Neural progenitor cell (in vitro differentiated cells): ENCODE results near the gene HEMK1. TPM values are rescaled to one million over a fixed set of nuclear protein-coding genes. Genes with fewer than 3 reads are reported as not detected.

Source experiments
- DNase-seq: peaks from one replicate; pipeline ENCODE4 v3.0.0-alpha.2; 2016; ENCODE audit warnings: low spot score
- H2AFZ ChIP-seq: fragments of 200-600 bp; sonication (generic); replicated peaks from 2 replicates; pipeline ENCODE4 v1.6.1; 2016; ENCODE audit warnings: antibody characterized with exemption
- H3F3A ChIP-seq: fragments of 200-600 bp; sonication (generic); 2 replicates; pipeline ENCODE4 v1.6.1; 2016; ENCODE audit warnings: antibody characterized with exemption, low read depth
- H3K27ac ChIP-seq: fragments of 200-600 bp; sonication (generic); 2 replicates; pipeline ENCODE4 v1.5.1; 2016; ENCODE audit warnings: mild to moderate bottlenecking
- H3K27me3 ChIP-seq: fragments of 200-600 bp; sonication (generic); 2 replicates; pipeline ENCODE4 v1.6.1; 2016; ENCODE audit warnings: mild to moderate bottlenecking, moderate library complexity
- H3K36me3 ChIP-seq: fragments of 200-600 bp; sonication (generic); 2 replicates; pipeline ENCODE4 v1.5.1; 2016
- H3K4me1 ChIP-seq: fragments of 200-600 bp; sonication (generic); 2 replicates; pipeline ENCODE4 v1.6.1; 2016; ENCODE audit warnings: mixed run types
- H3K4me2 ChIP-seq: fragments of 200-600 bp; sonication (generic); 2 replicates; pipeline ENCODE4 v1.6.1; 2016
- H3K4me3 ChIP-seq: fragments of 200-600 bp; sonication (generic); 2 replicates; pipeline ENCODE4 v1.5.1; 2016
- H3K79me2 ChIP-seq: fragments of 200-600 bp; sonication (generic); 2 replicates; pipeline ENCODE4 v1.6.1; 2016; ENCODE audit warnings: low read depth
- H3K9ac ChIP-seq: fragments of 200-600 bp; sonication (generic); 2 replicates; pipeline ENCODE4 v1.6.1; 2016
- H3K9me3 ChIP-seq: fragments of 200-600 bp; sonication (generic); 2 replicates; pipeline ENCODE4 v1.5.1; 2016; ENCODE audit warnings: low read depth
- H4K20me1 ChIP-seq: fragments of 200-600 bp; sonication (generic); 2 replicates; pipeline ENCODE4 v1.6.1; 2016; ENCODE audit warnings: low read depth
- H3K27ac Mint-ChIP-seq: 3 replicates; pipeline ENCODE4 v1.8.0; 2021; ENCODE audit warnings: mixed read lengths
- H3K27me3 Mint-ChIP-seq: 2 replicates; pipeline ENCODE4 v1.8.0; 2022; ENCODE audit warnings: low read depth, mild to moderate bottlenecking, inconsistent platforms, moderate library complexity, mixed read lengths; ENCODE audit not compliant: insufficient read depth
- H3K36me3 Mint-ChIP-seq: 3 replicates; pipeline ENCODE4 v1.8.0; 2021; ENCODE audit warnings: mixed read lengths
- H3K4me1 Mint-ChIP-seq: 3 replicates; pipeline ENCODE4 v1.8.0; 2021; ENCODE audit warnings: mixed read lengths
- H3K4me3 Mint-ChIP-seq: 3 replicates; pipeline ENCODE4 v1.8.0; 2021; ENCODE audit warnings: mild to moderate bottlenecking, moderate library complexity, mixed read lengths
- H3K9me3 Mint-ChIP-seq: 3 replicates; pipeline ENCODE4 v1.8.0; 2020; ENCODE audit warnings: mixed read lengths
- EZH2 ChIP-seq: fragments of 200-600 bp; sonication (generic); IDR thresholded peaks from 2 replicates; pipeline ENCODE4 v1.6.1; 2017; ENCODE audit warnings: antibody characterized with exemption, mild to moderate bottlenecking, moderate library complexity
- EZH2phosphoT487 ChIP-seq: fragments of 200-600 bp; sonication (generic); IDR thresholded peaks from 2 replicates; pipeline ENCODE4 v1.6.1; 2017; ENCODE audit warnings: antibody characterized with exemption
- total RNA-seq: library from RNA; depleted of rRNA; stranded (reverse); fragments of >200 nt; gene quantifications from 2 replicates; pipeline ENCODE4 v1.2.3, GENCODE V29; 2015; ENCODE audit warnings: low replicate concordance
- TF ChIP-seq, protein P1 (sequence below): fragments of 200-600 bp; sonication (generic); IDR thresholded peaks from 2 replicates; pipeline ENCODE4 v1.5.1; 2017; ENCODE audit warnings: antibody characterized with exemption, mild to moderate bottlenecking

The HEMK1 gene
- total RNA-seq, 1 donor from 2014 or later: 9.3 TPM

DNA sequence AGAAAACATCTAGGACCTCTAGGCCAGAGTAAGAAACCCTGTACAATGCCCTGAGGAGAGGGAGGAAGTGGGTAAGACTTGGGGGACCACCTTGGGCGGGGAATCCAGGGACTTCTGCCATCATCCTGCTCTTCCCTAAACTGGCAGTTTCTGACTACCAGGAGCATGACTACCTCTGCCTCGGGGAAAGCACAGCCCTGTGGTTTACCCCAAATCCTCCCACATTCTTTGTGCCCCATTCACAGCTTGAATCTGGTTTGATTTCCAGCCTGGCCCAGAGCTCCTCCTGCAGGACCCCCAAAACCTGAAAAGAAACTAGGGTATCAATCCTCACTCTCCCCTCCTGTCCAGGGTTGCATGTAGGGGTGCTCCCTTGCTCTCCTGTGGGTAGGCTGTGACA is 6.5 kb upstream of the HEMK1 start:
- H3K79me2 ChIP-seq: no peaks in the 10 kb centered on the region
- Mint-ChIP-seq H3K9me3 (no peaks in the 10 kb centered on the region), H3K4me3 (no peak overlapping the region), H3K27ac (no peak overlapping the region), H3K27me3 (peaks cover 8% of the 10 kb centered on the region), H3K36me3 (no peaks in the 10 kb centered on the region), H3K4me1 (peaks cover 19% of the 10 kb centered on the region)
- no peaks in the 10 kb centered on the region for H3K36me3 ChIP-seq
- H3K9ac ChIP-seq: no peak overlapping the region
- H3K27ac ChIP-seq: no peak overlapping the region
- no peak overlapping the region for H3K4me2 ChIP-seq
- H3K4me1 ChIP-seq: peaks cover 7% of the 10 kb centered on the region
- no peaks in the 10 kb centered on the region for H4K20me1 ChIP-seq
- no peak for DNase-seq
- H2AFZ ChIP-seq: no peak overlapping the region
- TF ChIP-seq EZH2phosphoT487: no peak
- TF ChIP-seq, protein P1, sequence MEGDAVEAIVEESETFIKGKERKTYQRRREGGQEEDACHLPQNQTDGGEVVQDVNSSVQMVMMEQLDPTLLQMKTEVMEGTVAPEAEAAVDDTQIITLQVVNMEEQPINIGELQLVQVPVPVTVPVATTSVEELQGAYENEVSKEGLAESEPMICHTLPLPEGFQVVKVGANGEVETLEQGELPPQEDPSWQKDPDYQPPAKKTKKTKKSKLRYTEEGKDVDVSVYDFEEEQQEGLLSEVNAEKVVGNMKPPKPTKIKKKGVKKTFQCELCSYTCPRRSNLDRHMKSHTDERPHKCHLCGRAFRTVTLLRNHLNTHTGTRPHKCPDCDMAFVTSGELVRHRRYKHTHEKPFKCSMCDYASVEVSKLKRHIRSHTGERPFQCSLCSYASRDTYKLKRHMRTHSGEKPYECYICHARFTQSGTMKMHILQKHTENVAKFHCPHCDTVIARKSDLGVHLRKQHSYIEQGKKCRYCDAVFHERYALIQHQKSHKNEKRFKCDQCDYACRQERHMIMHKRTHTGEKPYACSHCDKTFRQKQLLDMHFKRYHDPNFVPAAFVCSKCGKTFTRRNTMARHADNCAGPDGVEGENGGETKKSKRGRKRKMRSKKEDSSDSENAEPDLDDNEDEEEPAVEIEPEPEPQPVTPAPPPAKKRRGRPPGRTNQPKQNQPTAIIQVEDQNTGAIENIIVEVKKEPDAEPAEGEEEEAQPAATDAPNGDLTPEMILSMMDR: no peak
- TF ChIP-seq EZH2: no peak
- peaks cover 12% of the 10 kb centered on the region for H3F3A ChIP-seq
- peaks cover 14% of the 10 kb centered on the region for H3K27me3 ChIP-seq
- H3K9me3 ChIP-seq: no peaks in the 10 kb centered on the region
- no peak overlapping the region for H3K4me3 ChIP-seq

DNA sequence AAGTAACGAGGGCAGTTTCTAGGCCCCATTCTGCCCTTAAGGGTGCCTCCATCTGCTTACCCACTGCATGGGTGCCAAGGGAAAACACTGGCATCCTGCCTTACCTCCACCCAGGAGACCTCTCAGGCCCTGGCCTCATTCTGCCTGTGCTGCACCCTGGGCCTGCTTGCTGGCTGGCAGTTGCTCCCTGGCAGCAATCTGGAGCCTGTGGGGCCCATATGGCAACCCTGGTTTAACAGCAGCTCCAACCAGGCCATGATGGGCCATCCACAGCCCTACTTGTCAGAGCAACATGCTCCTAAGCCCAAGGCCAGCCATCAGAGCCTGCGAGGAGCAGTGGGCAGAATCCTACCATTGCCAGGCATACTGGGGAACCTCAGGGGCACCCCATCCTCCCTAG is 5.5 kb upstream of the HEMK1 start:
- Mint-ChIP-seq H3K27me3 (peaks cover 12% of the 10 kb centered on the region), H3K27ac (no peak overlapping the region), H3K4me3 (no peak overlapping the region), H3K4me1 (peaks cover 20% of the 10 kb centered on the region), H3K9me3 (no peaks in the 10 kb centered on the region), H3K36me3 (no peaks in the 10 kb centered on the region)
- Histone ChIP-seq H4K20me1 (no peaks in the 10 kb centered on the region), H3K4me3 (no peak overlapping the region), H3K4me2 (no peak overlapping the region), H3K27me3 (peaks cover 14% of the 10 kb centered on the region), H3K79me2 (no peaks in the 10 kb centered on the region), H3F3A (peaks cover 21% of the 10 kb centered on the region), H2AFZ (no peak overlapping the region), H3K9me3 (no peaks in the 10 kb centered on the region), H3K4me1 (peaks cover 7% of the 10 kb centered on the region), H3K9ac (no peak overlapping the region), H3K36me3 (no peaks in the 10 kb centered on the region), H3K27ac (no peak overlapping the region)
- no peak for DNase-seq
- no peak for TF ChIP-seq EZH2phosphoT487
- TF ChIP-seq EZH2: no peak
- TF ChIP-seq, protein P1: no peak

DNA sequence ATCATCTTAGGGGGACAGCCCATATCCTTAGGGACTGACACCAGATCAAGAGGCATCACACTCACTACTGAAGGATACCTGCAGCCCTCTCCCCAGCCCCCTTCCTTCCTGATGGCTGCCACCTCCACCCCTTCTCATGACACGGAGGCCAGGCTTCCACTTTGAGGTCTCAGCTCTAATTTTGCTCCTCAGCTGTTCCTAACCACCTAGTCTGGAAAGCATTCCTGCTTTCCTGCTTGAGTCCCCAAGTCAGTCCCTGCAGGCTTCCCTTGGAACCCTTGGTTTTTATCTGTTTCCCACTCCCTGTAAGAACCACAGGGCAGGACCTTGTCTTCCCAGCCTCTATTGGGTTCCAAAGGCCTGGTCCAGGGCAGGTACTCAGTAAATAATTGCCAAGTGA is 5.0 kb upstream of the HEMK1 start:
- Histone ChIP-seq H3K4me2 (no peak overlapping the region), H3K79me2 (no peaks in the 10 kb centered on the region), H3K27ac (no peak overlapping the region), H3K4me3 (no peak overlapping the region), H3K36me3 (no peaks in the 10 kb centered on the region), H3K9ac (no peak overlapping the region), H3F3A (peaks cover 21% of the 10 kb centered on the region), H2AFZ (no peak overlapping the region), H3K9me3 (no peaks in the 10 kb centered on the region), H3K4me1 (peaks cover 7% of the 10 kb centered on the region), H3K27me3 (peaks cover 14% of the 10 kb centered on the region), H4K20me1 (no peaks in the 10 kb centered on the region)
- DNase-seq: no peak
- no peaks in the 10 kb centered on the region for H3K9me3 Mint-ChIP-seq
- TF ChIP-seq, protein P1: no peak
- TF ChIP-seq EZH2 (no peak), EZH2phosphoT487 (no peak)
- H3K27ac Mint-ChIP-seq: no peak overlapping the region
- no peaks in the 10 kb centered on the region for H3K36me3 Mint-ChIP-seq
- peaks cover 18% of the 10 kb centered on the region for H3K4me1 Mint-ChIP-seq
- peaks cover 12% of the 10 kb centered on the region for H3K27me3 Mint-ChIP-seq
- no peak overlapping the region for H3K4me3 Mint-ChIP-seq
